K562 (cell line): ENCODE results near the gene AGFG2. TPM values are rescaled to one million over a fixed set of nuclear protein-coding genes. Genes with fewer than 3 reads are reported as not detected.
"Not testable (repeated sequence)": the region's sequence is repeated elsewhere in the genome, so short reads cannot be mapped to it uniquely, and the experiment has no call there.

Source experiments
- ATAC-seq: fragments of 200-7000 bp; cut with Tn5 transposase; 3 replicates; pipeline ENCODE4 v1.9.1; 2020; ENCODE audit warnings: moderate library complexity
- BruUV-seq: library from RNA; stranded (reverse); fragments of 400-500 nt; replicated peaks from 2 replicates; lab custom pipeline; 2021; lab: Mats Ljungman, UMichigan
- CTCF ChIA-PET: fragments of 300-600 bp; formaldehyde crosslinking; extraction: SDS; loops from one replicate; lab custom pipeline; 2021; ENCODE audit warnings: low intra/inter-chr PET ratio; lab: Yijun Ruan, JAX
- POLR2A ChIA-PET: fragments of 300-600, 350-650 bp; sonication (Branson Sonifier 250); formaldehyde crosslinking; extraction: SDS; loops from one replicate; lab custom pipeline; 2021; ENCODE audit warnings: antibody characterized with exemption, inconsistent platforms; lab: Yijun Ruan, JAX
- DNase-seq, 4 experiments: peaks; one replicate each; pipeline versions ENCODE4 v3.0.0 to v3.0.0-alpha.2; 2011 to 2018; ENCODE audit warnings: low spot score in 3 of 4, mixed read lengths in 3 of 4; ENCODE audit errors: extremely low read depth in 1 of 4
- FAIRE-seq: peaks from 2 replicates; lab custom pipeline; 2011; peaks lifted over from hg19 to GRCh38; lab: Jason Lieb, UNC
- H2AFZ ChIP-seq: 2 replicates; pipeline ENCODE4 v1.6.0; 2011; ENCODE audit warnings: low read depth, low read length, control low read depth, inconsistent platforms
- H3K27ac ChIP-seq: fragments of 200-600 bp; 3 replicates; pipeline ENCODE4 v1.8.0; 2011; ENCODE audit warnings: low read depth, mild to moderate bottlenecking, control low read depth, inconsistent platforms, low read length, moderate library complexity, mixed read lengths; ENCODE audit errors: extremely low read depth
- H3K27me3 ChIP-seq, 2 experiments: fragments of 300-600 bp in 1 of 2; 2 replicates in 1 of 2; 3 replicates in 1 of 2; pipeline versions ENCODE4 v1.6.0 to v1.8.0; 2011; ENCODE audit warnings: inconsistent platforms in 2 of 2, low read length in 2 of 2, mild to moderate bottlenecking in 1 of 2, mixed read lengths in 1 of 2, moderate library complexity in 1 of 2; ENCODE audit not compliant: control insufficient read depth in 2 of 2, insufficient read depth in 2 of 2
- H3K36me3 ChIP-seq: fragments of 300-600 bp; 3 replicates; pipeline ENCODE4 v1.8.0; 2011; ENCODE audit warnings: mild to moderate bottlenecking, low read length, inconsistent platforms; ENCODE audit not compliant: control insufficient read depth, insufficient read depth
- H3K4me1 ChIP-seq, 2 experiments: fragments of 200-600 bp in 1 of 2; replicated peaks in 1 of 2; 2 replicates in 1 of 2; 3 replicates in 1 of 2; pipeline versions ENCODE4 v1.5.1 to v1.8.0; 2011; ENCODE audit warnings: inconsistent platforms in 2 of 2, low read length in 2 of 2, mild to moderate bottlenecking in 1 of 2, mixed read lengths in 1 of 2, moderate library complexity in 1 of 2; ENCODE audit not compliant: control insufficient read depth in 2 of 2, insufficient read depth in 2 of 2
- H3K4me2 ChIP-seq: 2 replicates; pipeline ENCODE4 v1.6.1; 2011; ENCODE audit warnings: low read length, control low read depth, inconsistent platforms, mixed read lengths; ENCODE audit not compliant: insufficient read depth
- H3K4me3 ChIP-seq: fragments of 200-600 bp; sonication (generic), shearing (Covaris generic); 2 replicates; pipeline ENCODE4 v1.5.1; 2016; ENCODE audit warnings: control low read depth, inconsistent platforms
- H3K79me2 ChIP-seq: fragments of 200-600 bp; 3 replicates; pipeline ENCODE4 v1.8.0; 2011; ENCODE audit warnings: low read length, inconsistent platforms; ENCODE audit not compliant: control insufficient read depth, insufficient read depth
- H3K9ac ChIP-seq, 2 experiments: 2 replicates each; pipeline versions ENCODE4 v1.6.0 to v1.6.1; 2011; ENCODE audit warnings: low read depth in 2 of 2, low read length in 2 of 2, control low read depth in 1 of 2, inconsistent platforms in 1 of 2, mild to moderate bottlenecking in 1 of 2, mixed read lengths in 1 of 2; ENCODE audit not compliant: insufficient read depth in 1 of 2
- H3K9me1 ChIP-seq: one replicate; pipeline ENCODE4 v1.6.0; 2011; ENCODE audit warnings: inconsistent platforms, mild to moderate bottlenecking, low read length, moderate library complexity; ENCODE audit not compliant: control insufficient read depth, insufficient read depth
- H3K9me3 ChIP-seq: replicated peaks from 2 replicates; pipeline ENCODE4 v1.5.1; 2011; ENCODE audit warnings: low read depth, low read length, inconsistent platforms; ENCODE audit not compliant: control insufficient read depth, insufficient read depth
- H4K20me1 ChIP-seq: replicated peaks from 2 replicates; pipeline ENCODE4 v1.6.1; 2011; ENCODE audit warnings: low read length, inconsistent platforms, mixed read lengths; ENCODE audit not compliant: control insufficient read depth, insufficient read depth
- SMARCA5 ChIP-seq: fragments of 450-650 bp; IDR thresholded peaks from 2 replicates; pipeline ENCODE4 v1.6.1; 2016
- YY1 ChIP-seq, 3 experiments: IDR thresholded peaks; 2 replicates each; pipeline ENCODE4 v1.6.1; 2011; ENCODE audit warnings: low read length in 2 of 3, mild to moderate bottlenecking in 2 of 3, moderate library complexity in 2 of 3, borderline replicate concordance in 1 of 3, control low read depth in 1 of 3, low read depth in 1 of 3; ENCODE audit not compliant: insufficient read depth in 3 of 3, insufficient replicate concordance in 2 of 3, control insufficient read depth in 1 of 3, insufficient read length in 1 of 3; ENCODE audit errors: extremely low read depth in 1 of 3
- ZNF121 ChIP-seq: sonication (generic); formaldehyde crosslinking; conservative IDR thresholded peaks from 2 replicates; pipeline ENCODE4 v1.8.0; 2022; ENCODE audit warnings: missing genetic modification reagents
- WGBS: fragments of 100-300 bp; shearing (Covaris generic); methylation state at CpG from one replicate; pipeline ENCODE4 v1.1.6; 2016; ENCODE audit warnings: low coverage, mixed read lengths; ENCODE audit not compliant: insufficient coverage; ENCODE audit errors: missing lambda C conversion rate; 5-methylcytosine and 5-hydroxymethylcytosine counted together
- in situ Hi-C: fragments of 300-500 bp; cut with MboI; formaldehyde crosslinking; loops from 4 replicates; pipeline ENCODE4 v1.15.0; 2018; ENCODE audit warnings: inconsistent platforms, mixed read lengths
- intact Hi-C: fragments of 100-400 bp; cut with micrococcal nuclease; formaldehyde crosslinking; loops from 2 replicates; pipeline ENCODE4 v1.14.2; 2022
- polyA plus RNA-seq, 8 experiments: library from polyadenylated mRNA; depleted of rRNA in 4 of 8; stranded (reverse) in 5 of 8; unstranded in 3 of 8; fragments of >200 nt; fragmentation: Nextera tagmentation in 2 of 8; fragmentation: Illumina TruSeq in 1 of 8; extraction: Ambion mirVana in 2 of 8; extraction: Trizol in 1 of 8; gene quantifications; 2 replicates each; pipeline versions ENCODE4 v1.2.1 to v1.2.3, GENCODE V29; 2011 to 2014; ENCODE audit warnings: inconsistent platforms in 1 of 8, missing spikeins in 1 of 8
- total RNA-seq, 7 experiments: library from RNA; depleted of rRNA in 6 of 7; stranded (reverse); fragments of >200 nt in 6 of 7; fragmentation: Illumina TruSeq in 2 of 7; extraction: Trizol in 2 of 7; gene quantifications; 2 replicates each; pipeline versions ENCODE4 v1.2.1 to v1.2.3, GENCODE V29; 2011 to 2021; ENCODE audit warnings: low replicate concordance in 1 of 7

The AGFG2 gene
- total and polyA plus RNA-seq, 9 of the 15 experiments (the other 6 are each of a cell fraction or from before 2014, with no cell fraction given), result 0.31 to 23.1 (median 6.5) TPM

- ATAC-seq, H3K4me2 ChIP-seq, POLR2A ChIA-PET: not testable (repeated sequence)
Measured at GRCh38 chr7:100500743-100501142, 38.3 kb upstream of the AGFG2 start.

DNA sequence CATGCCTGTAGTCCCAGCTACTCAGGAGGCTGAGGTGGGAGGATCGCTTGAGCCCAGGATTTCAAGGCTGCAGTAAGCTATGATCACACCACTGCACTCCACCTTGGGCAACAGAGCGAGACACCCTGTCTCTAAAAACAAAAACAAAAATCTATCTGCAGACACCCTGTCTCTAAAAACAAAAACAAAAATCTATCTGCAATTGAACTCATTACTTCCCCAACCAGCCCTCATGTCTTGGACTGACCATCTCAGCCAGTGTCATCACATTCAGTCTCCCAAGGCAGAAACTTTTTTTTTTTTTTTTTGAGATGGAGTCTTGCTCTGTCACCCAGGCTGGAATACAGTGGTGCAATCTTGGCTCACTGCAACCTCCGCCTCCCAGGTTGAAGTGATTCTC is 35.0 kb upstream of the AGFG2 start:
- peaks cover 4 to 22% of the 10 kb centered on the region in 2 experiments; a peak in 3 of 5 replicates for H3K4me1 ChIP-seq
- BruUV-seq, H3K9ac ChIP-seq, DNase-seq, H3K9me3 ChIP-seq, in situ Hi-C loops, H3K4me3 ChIP-seq, H3K27me3 ChIP-seq, H3K4me2 ChIP-seq, ATAC-seq, H3K36me3 ChIP-seq, H3K79me2 ChIP-seq, H4K20me1 ChIP-seq, H3K9me1 ChIP-seq, CTCF ChIA-PET, H3K27ac ChIP-seq, POLR2A ChIA-PET, FAIRE-seq: not testable (repeated sequence)
- 79% methylated on average over 3 of the region's 3 CpGs for whole genome bisulfite sequencing
- intact Hi-C loops, result loop anchor here (5.0 kb wide), 1 partner anchor 33 kb away; the partner anchor contains the start of gene AGFG2
- H2AFZ ChIP-seq, result peak overlapping the region; percentile 58

More at GRCh38 chr7:100500743-100501142, 38.3 kb upstream of the AGFG2 start:
- FAIRE-seq, CTCF ChIA-PET, in situ Hi-C loops, H3K9me1 ChIP-seq, H3K4me3 ChIP-seq, H3K79me2 ChIP-seq, BruUV-seq, H3K9me3 ChIP-seq, H2AFZ ChIP-seq, H3K9ac ChIP-seq, H4K20me1 ChIP-seq, H3K4me1 ChIP-seq, H3K36me3 ChIP-seq, DNase-seq, H3K27ac ChIP-seq, H3K27me3 ChIP-seq: not testable (repeated sequence)
- TF ChIP-seq SMARCA5, result peak; percentile 47; the same call in 1 of the 2 replicates
- TF ChIP-seq YY1 (IDR thresholded peaks at IDR 0.05; ENCODE audit: borderline replicate concordance in 1 of 3, control insufficient read depth in 1 of 3, extremely low read depth in 1 of 3, insufficient read depth in 3 of 3, insufficient read length in 1 of 3, insufficient replicate concordance in 2 of 3, low read depth in 1 of 3, low read length in 2 of 3), result peak in 1 of 3 experiments; percentile 36
- peak; percentile 85 for TF ChIP-seq ZNF121 (CRISPR knock-in tag)
- 59% methylated on average over 2 of the region's 2 CpGs for WGBS
- intact Hi-C loops, result loop anchor here (5.0 kb wide), 1 partner anchor 37 kb away; the partner anchor contains the start of gene AGFG2
